ENCODE measurements around the gene ACOX1.

The ACOX1 gene

GRCh38 chr17:76008208-76008607 is 29.2 kb upstream of the ACOX1 start:
- no peak for DNase-seq

- no peak for DNase-seq
These were observed 28.8 kb upstream of the ACOX1 start for GRCh38 chr17:76007850-76008165.

- DNase-seq: no peak
These were observed 28.3 kb upstream of the ACOX1 start for GRCh38 chr17:76007131-76007849.

GRCh38 chr17:76005263-76006149 is 26.5 kb upstream of the ACOX1 start:
- peak; percentile 67 for DNase-seq

- no peak for DNase-seq
These were observed 25.8 kb upstream of the ACOX1 start for GRCh38 chr17:76004750-76005262.

GRCh38 chr17:76003915-76004314 is 24.9 kb upstream of the ACOX1 start:
- DNase-seq: no peak

- DNase-seq: no peak
These were observed 23.1 kb upstream of the ACOX1 start for GRCh38 chr17:76002100-76002499.

GRCh38 chr17:76000755-76001521 is 22.0 kb upstream of the ACOX1 start, which contains the start of gene CDK3:
Gene CDK3, plus strand, starts transcription at chr17:76000855. Its CDS starts 571 bp downstream, at chr17:76001426.
- DNase-seq: no peak

GRCh38 chr17:76000016-76000754 is 21.2 kb upstream of the ACOX1 start:
- peak; percentile 8 for DNase-seq

GRCh38 chr17:75998327-75998795 is 19.4 kb upstream of the ACOX1 start:
- DNase-seq: no peak

GRCh38 chr17:75996665-75997590 is 18.0 kb upstream of the ACOX1 start:
- DNase-seq: no peak

GRCh38 chr17:75995385-75995925 is 16.5 kb upstream of the ACOX1 start:
- DNase-seq: no peak

- DNase-seq: no peak
These were observed 15.9 kb upstream of the ACOX1 start for GRCh38 chr17:75994802-75995370.

- no peak for DNase-seq
These were observed 12.4 kb upstream of the ACOX1 start for GRCh38 chr17:75991396-75991795.

GRCh38 chr17:75987041-75987440 is 8.1 kb upstream of the ACOX1 start:
- DNase-seq: no peak

GRCh38 chr17:75985986-75986385 is 7.0 kb upstream of the ACOX1 start:
- DNase-seq: no peak

- no peak for DNase-seq
These were observed 4.7 kb upstream of the ACOX1 start for GRCh38 chr17:75983501-75984181.

GRCh38 chr17:75981019-75981615 is 2.2 kb upstream of the ACOX1 start:
- no peak for DNase-seq
